Panc1 (cell line): ENCODE measurements around the gene NIPA2. TPM values are rescaled to one million over a fixed set of nuclear protein-coding genes. Genes with fewer than 3 reads are reported as not detected.

Experiments
- ATAC-seq: fragments of 200-7000 bp; cut with Tn5 transposase; 2 replicates; pipeline ENCODE4 v1.9.1; 2020; ENCODE audit warnings: mild to moderate bottlenecking, moderate library complexity
- BruUV-seq: library from RNA; stranded (reverse); fragments of 400-500 nt; replicated peaks from 2 replicates; lab custom pipeline; 2021; lab: Mats Ljungman, UMichigan
- CTCF ChIA-PET: fragments of 300-600 bp; sonication (Branson Sonifier 250); formaldehyde crosslinking; loops from one replicate; lab custom pipeline; 2022; ENCODE audit warnings: antibody characterized with exemption; lab: Charles Lee
- POLR2A ChIA-PET: fragments of 300-600 bp; sonication (Branson Sonifier 250); formaldehyde crosslinking; loops from one replicate; lab custom pipeline; 2022; ENCODE audit warnings: antibody characterized with exemption; lab: Charles Lee
- DNase-seq: peaks from one replicate; pipeline ENCODE4 v3.0.0-alpha.2; 2010; ENCODE audit warnings: low read depth, low spot score
- H3K27ac ChIP-seq: 2 replicates; pipeline ENCODE4 v1.5.1; 2011; ENCODE audit warnings: mild to moderate bottlenecking, low read length, inconsistent platforms
- H3K27me3 ChIP-seq: fragments of 200-500 bp; sonication (Bioruptor generic); 2 replicates; pipeline ENCODE4 v1.6.0; 2014; ENCODE audit warnings: low read length, inconsistent platforms; ENCODE audit not compliant: control insufficient read depth, insufficient read depth
- H3K36me3 ChIP-seq: fragments of 200-500 bp; sonication (Bioruptor generic); 2 replicates; pipeline ENCODE4 v1.5.1; 2014; ENCODE audit warnings: inconsistent platforms, mild to moderate bottlenecking, low read length, moderate library complexity; ENCODE audit not compliant: control insufficient read depth, insufficient read depth
- H3K4me1 ChIP-seq: 2 replicates; pipeline ENCODE4 v1.5.1; 2011; ENCODE audit warnings: inconsistent platforms, mild to moderate bottlenecking, low read length, moderate library complexity; ENCODE audit not compliant: control insufficient read depth, insufficient read depth
- H3K4me3 ChIP-seq, 2 experiments: 2 replicates each; pipeline ENCODE4 v1.5.1; 2011 to 2012; ENCODE audit warnings: low read depth in 2 of 2, low read length in 2 of 2, mild to moderate bottlenecking in 2 of 2, inconsistent platforms in 1 of 2, moderate library complexity in 1 of 2
- H3K9me3 ChIP-seq: fragments of 200-500 bp; sonication (Bioruptor generic); 2 replicates; pipeline ENCODE4 v1.5.1; 2014; ENCODE audit warnings: low read depth, mild to moderate bottlenecking, inconsistent platforms, low read length, moderate library complexity; ENCODE audit not compliant: control insufficient read depth, insufficient read depth
- CTCF ChIP-seq: fragments of 450-650 bp; IDR thresholded peaks from 2 replicates; pipeline ENCODE4 v1.5.1; 2017; ENCODE audit warnings: mild to moderate bottlenecking
- POLR2AphosphoS5 ChIP-seq: IDR thresholded peaks from 2 replicates; pipeline ENCODE4 v1.6.1; 2012; ENCODE audit warnings: mild to moderate bottlenecking, low read depth, low read length, moderate library complexity
- REST ChIP-seq, 2 experiments: IDR thresholded peaks; 2 replicates each; pipeline ENCODE4 v1.6.1; 2011 to 2012; ENCODE audit warnings: low read depth in 2 of 2, control low read depth in 1 of 2, low read length in 1 of 2, mild to moderate bottlenecking in 1 of 2, moderate library complexity in 1 of 2; ENCODE audit not compliant: insufficient read depth in 1 of 2
- SIN3A ChIP-seq: IDR thresholded peaks from 2 replicates; pipeline ENCODE4 v1.6.1; 2012; ENCODE audit warnings: low read depth, mild to moderate bottlenecking, low read length, moderate library complexity, borderline replicate concordance; ENCODE audit not compliant: insufficient read depth
- TCF7L2 ChIP-seq: IDR thresholded peaks from 2 replicates; pipeline ENCODE4 v1.6.1; 2011; ENCODE audit warnings: mild to moderate bottlenecking, low read depth, low read length, inconsistent platforms
- in situ Hi-C: cut with HindIII; loops from 2 replicates; pipeline ENCODE4 v1.10.0; 2016; ENCODE audit warnings: low sequenced_read_pairs, low pct_unique_long_range_greater_than_20kb
- intact Hi-C: fragments of 100-400 bp; cut with micrococcal nuclease; formaldehyde crosslinking; loops from one replicate; pipeline ENCODE4 v1.10.0; 2022; ENCODE audit not compliant: unreplicated experiment
- total RNA-seq: library from RNA; stranded (reverse); gene quantifications from one replicate; pipeline ENCODE4 v1.2.1, GENCODE V29; 2021; ENCODE audit not compliant: unreplicated experiment

Gene NIPA2
- total RNA-seq, 1 experiment from 2014 or later = 94.8 TPM

- H3K9me3 ChIP-seq = no peaks in the 10 kb centered on the region
- BruUV-seq = no TSS peak
- H3K27ac ChIP-seq = no peak overlapping the region
- DNase-seq (no peak), ATAC-seq (peak; percentile 84)
- no peaks in the 10 kb centered on the region for H3K27me3 ChIP-seq
- POLR2A ChIA-PET = no interaction called here
- intact Hi-C loops = no loop called here
- peaks cover 5% of the 10 kb centered on the region; the same call in 1 of the 2 replicates for H3K4me1 ChIP-seq
- no peak overlapping the region for H3K4me3 ChIP-seq
- H3K36me3 ChIP-seq = no peaks in the 10 kb centered on the region; the same call in 1 of the 2 replicates
- in situ Hi-C loops = no loop called here
- CTCF ChIA-PET = no interaction called here
- TF ChIP-seq CTCF = no peak
- TF ChIP-seq SIN3A = no peak
- no peak for TF ChIP-seq POLR2AphosphoS5
- TF ChIP-seq REST (IDR thresholded peaks at IDR 0.05; ENCODE audit: insufficient read depth in 1 of 2, low read depth in 2 of 2, low read length in 1 of 2) = no peak
- TF ChIP-seq TCF7L2 = no peak
Observed at GRCh38 chr15:22811640-22812039, 26.8 kb upstream of the NIPA2 start.

- DNase-seq = no peak
- Histone ChIP-seq H3K9me3 (no peaks in the 10 kb centered on the region), H3K4me3 (no peak overlapping the region), H3K27me3 (no peaks in the 10 kb centered on the region), H3K4me1 (no peaks in the 10 kb centered on the region), H3K27ac (no peak overlapping the region), H3K36me3 (no peaks in the 10 kb centered on the region; the same call in 1 of the 2 replicates)
- ChIA-PET POLR2A (no interaction called here), CTCF (interaction anchor here (0.6 kb wide), 1 partner anchor 17 kb away, joined by 5 read pairs; no protein-coding TSS in a partner anchor)
- intact Hi-C loops (no loop called here), in situ Hi-C loops (no loop called here)
- no peak for ATAC-seq
- BruUV-seq = no TSS peak
- TF ChIP-seq REST (IDR thresholded peaks at IDR 0.05; ENCODE audit: insufficient read depth in 1 of 2, low read depth in 2 of 2, low read length in 1 of 2) (no peak), TCF7L2 (no peak), POLR2AphosphoS5 (no peak), CTCF (no peak), SIN3A (no peak)
Observed at GRCh38 chr15:22813844-22814243, 24.6 kb upstream of the NIPA2 start.
